Cardiac muscle cell (in vitro differentiated cells and primary cell): Measurements from ENCODE around the gene CSMD2. TPM values are rescaled to one million over a fixed set of nuclear protein-coding genes. Genes with fewer than 3 reads are reported as not detected.

Experiments used
- DNase-seq, 2 donors: peaks; one replicate each; pipeline versions ENCODE4 v3.0.0 to v3.0.0-alpha.2; 2010 to 2017; ENCODE audit warnings: low read depth in 1 of 2, low spot score in 1 of 2
- H3K27ac ChIP-seq: fragments of 200-600 bp; sonication (generic); 2 replicates; pipeline ENCODE4 v1.5.1; 2016
- H3K27me3 ChIP-seq: fragments of 200-600 bp; sonication (generic); 2 replicates; pipeline ENCODE4 v1.6.0; 2016; ENCODE audit warnings: control low read depth
- H3K36me3 ChIP-seq: fragments of 200-600 bp; sonication (generic); 2 replicates; pipeline ENCODE4 v1.5.1; 2016; ENCODE audit warnings: control low read depth
- H3K4me1 ChIP-seq: fragments of 200-600 bp; sonication (generic); 2 replicates; pipeline ENCODE4 v1.8.1; 2017; ENCODE audit warnings: low read depth, mild to moderate bottlenecking, mixed run types
- H3K4me3 ChIP-seq: fragments of 200-600 bp; sonication (generic); 2 replicates; pipeline ENCODE4 v1.5.1; 2016; ENCODE audit warnings: mild to moderate bottlenecking
- H3K9me3 ChIP-seq: fragments of 200-600 bp; sonication (generic); 2 replicates; pipeline ENCODE4 v1.5.1; 2017; ENCODE audit warnings: low read depth, mild to moderate bottlenecking, control low read depth
- CTCF ChIP-seq: IDR thresholded peaks from 2 replicates; pipeline ENCODE4 v1.5.1; 2012; ENCODE audit warnings: low read depth, mild to moderate bottlenecking, low read length
- polyA plus RNA-seq: library from polyadenylated mRNA; unstranded; fragments of >200 nt; fragmentation: Nextera tagmentation; extraction: Ambion mirVana; gene quantifications from 2 replicates; pipeline ENCODE4 v1.2.1, GENCODE V29; 2016
- total RNA-seq: library from RNA; depleted of rRNA; stranded (reverse); fragments of >200 nt; gene quantifications from 2 replicates; pipeline ENCODE4 v1.2.3, GENCODE V29; 2016

CSMD2 gene
- total and polyA plus RNA-seq, 2 experiments from 2014 or later, result 0.24 TPM; not detected in 1

- Histone ChIP-seq H3K36me3 (no peaks in the 10 kb centered on the region), H3K27ac (no peak overlapping the region), H3K4me3 (no peak overlapping the region), H3K9me3 (no peaks in the 10 kb centered on the region), H3K27me3 (no peaks in the 10 kb centered on the region), H3K4me1 (no peaks in the 10 kb centered on the region)
- TF ChIP-seq CTCF, result no peak
- DNase-seq, result no peak
Observed at GRCh38 chr1:33955096-33955495, 209.9 kb downstream of the CSMD2 start.

- no peaks in the 10 kb centered on the region for H3K9me3 ChIP-seq
- TF ChIP-seq CTCF, result no peak
- no peak for DNase-seq
- H3K36me3 ChIP-seq, result no peaks in the 10 kb centered on the region
- H3K4me3 ChIP-seq, result no peak overlapping the region
- no peak overlapping the region for H3K27ac ChIP-seq
- H3K4me1 ChIP-seq, result no peaks in the 10 kb centered on the region
- H3K27me3 ChIP-seq, result no peaks in the 10 kb centered on the region
Observed at GRCh38 chr1:33949570-33949969, 215.5 kb downstream of the CSMD2 start.

DNA sequence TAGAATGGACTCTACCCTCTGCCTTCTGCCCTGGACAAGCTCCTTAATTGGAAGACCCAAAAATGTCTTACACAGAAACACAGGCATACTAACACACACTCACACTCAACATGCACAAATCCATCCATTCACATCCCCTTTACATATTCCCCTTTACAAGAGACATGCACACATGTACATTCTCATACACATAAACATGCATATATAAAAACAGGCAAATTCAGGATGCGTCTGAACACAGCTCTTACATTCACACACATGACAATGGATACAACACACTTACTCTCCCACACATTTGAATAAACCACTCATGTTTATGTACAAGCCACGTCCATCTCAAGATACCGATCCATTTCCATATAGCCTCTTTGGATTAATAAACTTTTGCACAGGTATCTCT, 216.7 kb downstream of the CSMD2 start:
- Histone ChIP-seq H3K27me3 (no peaks in the 10 kb centered on the region), H3K36me3 (no peaks in the 10 kb centered on the region), H3K4me1 (no peaks in the 10 kb centered on the region), H3K4me3 (no peak overlapping the region), H3K9me3 (no peaks in the 10 kb centered on the region), H3K27ac (no peak overlapping the region)
- DNase-seq, result no peak
- no peak for TF ChIP-seq CTCF

DNA sequence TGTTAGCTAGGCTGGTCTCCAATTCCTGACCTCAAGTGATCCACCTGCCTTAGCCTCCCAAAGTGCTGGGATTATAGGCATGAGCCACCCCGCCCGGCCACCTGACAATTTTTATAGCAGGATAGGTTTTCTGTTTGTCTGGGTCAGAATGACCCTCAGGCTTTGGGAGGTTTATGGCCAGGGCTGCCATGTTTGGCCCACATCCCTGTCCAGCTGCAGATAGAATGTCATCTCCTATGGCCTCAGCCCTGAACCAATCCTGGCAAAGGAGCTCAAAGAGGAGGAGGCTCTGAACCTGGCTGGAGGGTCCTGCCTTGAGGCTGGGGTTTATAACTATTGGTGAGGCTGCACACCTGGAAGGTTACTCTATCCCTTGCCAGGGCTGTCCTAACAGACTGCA, 218.2 kb downstream of the CSMD2 start:
- H3K36me3 ChIP-seq, result no peaks in the 10 kb centered on the region
- H3K27me3 ChIP-seq, result no peaks in the 10 kb centered on the region
- no peak for DNase-seq
- no peaks in the 10 kb centered on the region for H3K4me1 ChIP-seq
- no peak overlapping the region for H3K4me3 ChIP-seq
- no peaks in the 10 kb centered on the region for H3K9me3 ChIP-seq
- TF ChIP-seq CTCF, result no peak
- H3K27ac ChIP-seq, result no peak overlapping the region

GRCh38 chr1:33944846-33945245, 220.2 kb downstream of the CSMD2 start:
- no peak for DNase-seq
- H3K36me3 ChIP-seq, result no peaks in the 10 kb centered on the region
- H3K27me3 ChIP-seq, result no peaks in the 10 kb centered on the region
- H3K27ac ChIP-seq, result no peak overlapping the region
- no peak overlapping the region for H3K4me3 ChIP-seq
- H3K4me1 ChIP-seq, result no peaks in the 10 kb centered on the region
- TF ChIP-seq CTCF, result no peak
- H3K9me3 ChIP-seq, result no peaks in the 10 kb centered on the region

DNA sequence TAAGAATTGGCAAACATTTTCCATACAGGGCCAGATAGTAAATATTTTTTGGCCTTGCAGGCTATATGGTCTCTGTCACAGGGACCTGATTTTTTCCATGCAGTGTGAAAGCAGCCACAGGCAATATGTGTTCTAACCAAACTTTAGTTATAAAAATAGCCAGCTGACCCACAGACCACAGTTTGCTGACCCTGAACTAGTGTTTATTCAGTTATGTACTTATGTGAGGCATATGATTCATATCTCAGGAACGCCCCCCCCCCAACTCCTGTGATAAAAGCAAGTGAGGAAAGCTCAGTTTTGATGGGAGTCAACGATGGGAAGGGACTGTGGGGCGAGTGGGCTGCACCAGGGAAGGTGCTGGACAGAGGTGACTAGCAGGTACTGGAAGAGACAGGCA, 221.1 kb downstream of the CSMD2 start:
- Histone ChIP-seq H3K4me1 (no peaks in the 10 kb centered on the region), H3K4me3 (no peak overlapping the region), H3K27ac (no peak overlapping the region), H3K9me3 (no peaks in the 10 kb centered on the region), H3K36me3 (no peaks in the 10 kb centered on the region), H3K27me3 (no peaks in the 10 kb centered on the region)
- peak in 1 of 2 donors; percentile 64 for DNase-seq
- TF ChIP-seq CTCF, result no peak
